H9 (cell line): Measurements from ENCODE around the gene UPK3A. TPM values are rescaled to one million over a fixed set of nuclear protein-coding genes. Genes with fewer than 3 reads are reported as not detected.

Experiments used
- DNase-seq: peaks from one replicate; pipeline ENCODE4 v3.0.0-alpha.2; 2017
- H2AFZ ChIP-seq: one replicate; pipeline ENCODE4 v1.6.1; 2013; ENCODE audit warnings: mild to moderate bottlenecking, low read length, control low read depth, moderate library complexity
- H2AK5ac ChIP-seq: 2 replicates; pipeline ENCODE4 v1.6.1; 2013; ENCODE audit warnings: low read length, control low read depth, mixed read lengths; ENCODE audit not compliant: insufficient read length
- H2BK120ac ChIP-seq: one replicate; pipeline ENCODE4 v1.6.1; 2013; ENCODE audit warnings: low read depth, mild to moderate bottlenecking, low read length, control low read depth, inconsistent platforms; ENCODE audit not compliant: poor library complexity, severe bottlenecking
- H2BK12ac ChIP-seq: 2 replicates; pipeline ENCODE4 v1.6.1; 2013; ENCODE audit warnings: low read length, control low read depth, mixed read lengths, low read depth; ENCODE audit not compliant: insufficient read length
- H2BK15ac ChIP-seq: 2 replicates; pipeline ENCODE4 v1.6.1; 2013; ENCODE audit warnings: low read depth, low read length, control low read depth
- H2BK20ac ChIP-seq: one replicate; pipeline ENCODE4 v1.6.1; 2013; ENCODE audit warnings: low read depth, mild to moderate bottlenecking, low read length, control low read depth, inconsistent platforms; ENCODE audit not compliant: poor library complexity, severe bottlenecking
- H2BK5ac ChIP-seq: 2 replicates; pipeline ENCODE4 v1.6.1; 2013; ENCODE audit warnings: low read length, control low read depth, mixed read lengths; ENCODE audit not compliant: insufficient read length
- H3K14ac ChIP-seq: 2 replicates; pipeline ENCODE4 v1.6.1; 2013; ENCODE audit warnings: low read length, control low read depth; ENCODE audit not compliant: insufficient read depth
- H3K18ac ChIP-seq: 2 replicates; pipeline ENCODE4 v1.6.1; 2013; ENCODE audit warnings: low read depth, mild to moderate bottlenecking, mixed read lengths, low read length, control low read depth; ENCODE audit not compliant: insufficient read length
- H3K23ac ChIP-seq: 2 replicates; pipeline ENCODE4 v1.6.1; 2013; ENCODE audit warnings: low read length, control low read depth, mixed read lengths, low read depth; ENCODE audit not compliant: insufficient read length
- H3K23me2 ChIP-seq: 2 replicates; pipeline ENCODE4 v1.6.1; 2013; ENCODE audit warnings: low read depth, mild to moderate bottlenecking, mixed read lengths, low read length, control low read depth; ENCODE audit not compliant: insufficient read length, poor library complexity, severe bottlenecking
- H3K27ac ChIP-seq: 2 replicates; pipeline ENCODE4 v1.5.1; 2013; ENCODE audit warnings: low read length, control low read depth, mixed read lengths, low read depth; ENCODE audit not compliant: insufficient read length
- H3K27me3 ChIP-seq: 2 replicates; pipeline ENCODE4 v1.6.1; 2013; ENCODE audit warnings: low read length, control low read depth, inconsistent platforms; ENCODE audit not compliant: insufficient read depth
- H3K4ac ChIP-seq: 2 replicates; pipeline ENCODE4 v1.6.1; 2013; ENCODE audit warnings: low read depth, mild to moderate bottlenecking, control low read depth, inconsistent platforms, low read length, moderate library complexity
- H3K4me1 ChIP-seq: 2 replicates; pipeline ENCODE4 v1.6.1; 2013; ENCODE audit warnings: low read length, control low read depth, inconsistent platforms; ENCODE audit not compliant: insufficient read depth
- H3K4me2 ChIP-seq: 2 replicates; pipeline ENCODE4 v1.6.1; 2013; ENCODE audit warnings: low read length, control low read depth, mixed read lengths; ENCODE audit not compliant: insufficient read length, insufficient read depth
- H3K56ac ChIP-seq: 2 replicates; pipeline ENCODE4 v1.6.1; 2013; ENCODE audit warnings: low read depth, mild to moderate bottlenecking, mixed read lengths, low read length, control low read depth; ENCODE audit not compliant: insufficient read length
- H3K79me1 ChIP-seq: 2 replicates; pipeline ENCODE4 v1.6.1; 2013; ENCODE audit warnings: low read depth, mild to moderate bottlenecking, moderate library complexity, low read length, control low read depth, inconsistent platforms; ENCODE audit not compliant: insufficient read depth, poor library complexity, severe bottlenecking
- H3K79me2 ChIP-seq: 2 replicates; pipeline ENCODE4 v1.6.1; 2013; ENCODE audit warnings: low read length, control low read depth, inconsistent platforms; ENCODE audit not compliant: insufficient read depth
- H3K9ac ChIP-seq: 2 replicates; pipeline ENCODE4 v1.6.1; 2013; ENCODE audit warnings: low read length, control low read depth, mixed read lengths; ENCODE audit not compliant: insufficient read length; ENCODE audit errors: extremely low read depth
- H3K9me3 ChIP-seq: one replicate; pipeline ENCODE4 v1.6.1; 2013; ENCODE audit warnings: low read depth, low read length, inconsistent platforms; ENCODE audit not compliant: control insufficient read depth
- H3T11ph ChIP-seq: one replicate; pipeline ENCODE4 v1.6.1; 2013; ENCODE audit warnings: mild to moderate bottlenecking, low read length, control low read depth, inconsistent platforms
- H4K20me1 ChIP-seq: one replicate; pipeline ENCODE4 v1.6.1; 2013; ENCODE audit not compliant: control insufficient read depth, insufficient read length, insufficient read depth
- H4K5ac ChIP-seq: 2 replicates; pipeline ENCODE4 v1.6.1; 2013; ENCODE audit warnings: low read depth, mild to moderate bottlenecking, mixed read lengths, low read length, control low read depth; ENCODE audit not compliant: insufficient read length
- H4K8ac ChIP-seq: replicated peaks from 2 replicates; pipeline ENCODE4 v1.6.1; 2013; ENCODE audit warnings: low read length, control low read depth, mixed read lengths, low read depth; ENCODE audit not compliant: insufficient read length
- H4K91ac ChIP-seq: 2 replicates; pipeline ENCODE4 v1.6.1; 2013; ENCODE audit warnings: low read depth, mild to moderate bottlenecking, moderate library complexity, mixed read lengths, low read length, control low read depth; ENCODE audit not compliant: insufficient read length
- H3K27ac Mint-ChIP-seq, 3 experiments: 2 replicates in 2 of 3; 3 replicates in 1 of 3; pipeline ENCODE4 v1.8.0; 2020 to 2021; ENCODE audit warnings: mixed read lengths in 3 of 3, mild to moderate bottlenecking in 1 of 3, moderate library complexity in 1 of 3
- H3K27me3 Mint-ChIP-seq: 2 replicates; pipeline ENCODE4 v1.8.0; 2021; ENCODE audit warnings: low read depth, mild to moderate bottlenecking, moderate library complexity, mixed read lengths
- H3K36me3 Mint-ChIP-seq, 3 experiments: 2 replicates in 2 of 3; 3 replicates in 1 of 3; pipeline ENCODE4 v1.8.0; 2020 to 2021; ENCODE audit warnings: low read depth in 3 of 3, mixed read lengths in 3 of 3; ENCODE audit not compliant: insufficient read depth in 1 of 3
- H3K4me1 Mint-ChIP-seq, 2 experiments: 2 replicates each; pipeline ENCODE4 v1.8.0; 2020; ENCODE audit warnings: mixed read lengths in 2 of 2
- H3K4me3 Mint-ChIP-seq, 2 experiments: 2 replicates in 1 of 2; 3 replicates in 1 of 2; pipeline ENCODE4 v1.8.0; 2020 to 2021; ENCODE audit warnings: mild to moderate bottlenecking in 2 of 2, mixed read lengths in 2 of 2, moderate library complexity in 1 of 2
- H3K9me3 Mint-ChIP-seq, 2 experiments: 2 replicates in 1 of 2; 3 replicates in 1 of 2; pipeline ENCODE4 v1.8.0; 2020; ENCODE audit warnings: mild to moderate bottlenecking in 2 of 2, mixed read lengths in 2 of 2, moderate library complexity in 1 of 2
- CTCF ChIP-seq: fragments of 200-600 bp; sonication (generic); conservative IDR thresholded peaks from 3 replicates; pipeline ENCODE4 v1.8.0; 2021; ENCODE audit warnings: antibody characterized with exemption, mild to moderate bottlenecking
- WGBS: extraction: QIAGEN DNeasy Blood & Tissue Kit; methylation state at CpG from one replicate; pipeline ENCODE4 v1.1.7; 2013; ENCODE audit warnings: missing lambda C conversion rate, low lambda C conversion rate, mixed read lengths; ENCODE audit not compliant: insufficient read length; ENCODE audit errors: extremely low coverage; 5-methylcytosine and 5-hydroxymethylcytosine counted together
- total RNA-seq: library from RNA; stranded (reverse); gene quantifications from 2 replicates; pipeline ENCODE4 v1.2.1, GENCODE V29; 2021

UPK3A gene
- total RNA-seq, 1 experiment from 2014 or later, result not detected

- no peak overlapping the region for H2AFZ ChIP-seq
- no peaks in the 10 kb centered on the region for H3K4me1 ChIP-seq
- Mint-ChIP-seq H3K27me3 (peaks cover 11% of the 10 kb centered on the region), H3K9me3 (peaks cover 3 to 7% of the 10 kb centered on the region in 2 experiments), H3K27ac (no peak overlapping the region; a peak in 1 of 7 replicates), H3K4me1 (peaks cover 0 to 4% of the 10 kb centered on the region in 2 experiments; a peak in 1 of 4 replicates), H3K4me3 (no peak overlapping the region), H3K36me3 (peaks cover 0 to 4% (median 0%) of the 10 kb centered on the region in 3 experiments; a peak in 3 of 7 replicates)
- H3K23ac ChIP-seq, result no peak overlapping the region
- DNase-seq, result no peak
- no peak overlapping the region for H2BK15ac ChIP-seq
- no peak overlapping the region for H2BK5ac ChIP-seq
- no peak overlapping the region for H3K18ac ChIP-seq
- WGBS, result no CpG with 5 or more reads among the region's 10 CpGs
- H2AK5ac ChIP-seq, result no peak overlapping the region
- H3K14ac ChIP-seq, result no peak overlapping the region
- H3K9ac ChIP-seq, result no peak overlapping the region
- H3K23me2 ChIP-seq, result no peaks in the 10 kb centered on the region
- no peak overlapping the region for H3T11ph ChIP-seq
- no peak for TF ChIP-seq CTCF
- no peak overlapping the region for H4K91ac ChIP-seq
- no peaks in the 10 kb centered on the region for H4K20me1 ChIP-seq
- no peak overlapping the region for H3K4me2 ChIP-seq
- H2BK120ac ChIP-seq, result no peak overlapping the region
- H3K27me3 ChIP-seq, result no peaks in the 10 kb centered on the region
- H4K5ac ChIP-seq, result no peak overlapping the region
- H3K9me3 ChIP-seq, result no peaks in the 10 kb centered on the region
- H2BK20ac ChIP-seq, result no peak overlapping the region
- H3K79me2 ChIP-seq, result no peaks in the 10 kb centered on the region
- no peak overlapping the region for H3K56ac ChIP-seq
- no peak overlapping the region for H2BK12ac ChIP-seq
- H3K79me1 ChIP-seq, result no peaks in the 10 kb centered on the region
- no peak overlapping the region for H3K4ac ChIP-seq
- H3K27ac ChIP-seq, result no peak overlapping the region
- H4K8ac ChIP-seq, result no peak overlapping the region
Measured at GRCh38 chr22:45253039-45253641, 31.6 kb upstream of the UPK3A start.
